DMS114 treated with DMSO at 0.1 percent for 48 hours (cell line): ENCODE measurements around the gene SOX11.

ENCODE experiments used
- DNase-seq: peaks from one replicate; lab custom pipeline; 2025; ENCODE audit not compliant: unreplicated experiment; lab: John Stamatoyannopoulos, UW

The SOX11 gene

DNA sequence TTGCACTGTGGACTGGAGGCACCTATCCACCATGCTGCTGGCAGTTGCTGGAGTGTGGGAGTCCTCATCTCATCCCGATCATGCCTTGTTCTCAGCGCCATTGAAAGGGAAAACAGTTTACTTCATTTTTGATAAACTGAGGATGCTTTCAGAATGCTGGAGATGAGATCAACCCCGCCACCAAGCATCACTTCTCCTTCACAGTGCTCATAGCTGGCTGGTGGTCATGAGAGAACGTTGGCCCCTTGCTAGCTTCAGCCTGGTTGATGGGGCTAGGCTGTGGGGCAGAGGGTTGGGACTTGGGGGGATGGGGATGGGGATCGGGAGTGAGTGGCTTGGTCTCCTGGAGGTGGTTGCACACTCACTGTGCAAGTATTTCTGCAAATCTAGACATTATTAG is 30.1 kb downstream of the SOX11 start:
- DNase-seq, result no peak

DNA sequence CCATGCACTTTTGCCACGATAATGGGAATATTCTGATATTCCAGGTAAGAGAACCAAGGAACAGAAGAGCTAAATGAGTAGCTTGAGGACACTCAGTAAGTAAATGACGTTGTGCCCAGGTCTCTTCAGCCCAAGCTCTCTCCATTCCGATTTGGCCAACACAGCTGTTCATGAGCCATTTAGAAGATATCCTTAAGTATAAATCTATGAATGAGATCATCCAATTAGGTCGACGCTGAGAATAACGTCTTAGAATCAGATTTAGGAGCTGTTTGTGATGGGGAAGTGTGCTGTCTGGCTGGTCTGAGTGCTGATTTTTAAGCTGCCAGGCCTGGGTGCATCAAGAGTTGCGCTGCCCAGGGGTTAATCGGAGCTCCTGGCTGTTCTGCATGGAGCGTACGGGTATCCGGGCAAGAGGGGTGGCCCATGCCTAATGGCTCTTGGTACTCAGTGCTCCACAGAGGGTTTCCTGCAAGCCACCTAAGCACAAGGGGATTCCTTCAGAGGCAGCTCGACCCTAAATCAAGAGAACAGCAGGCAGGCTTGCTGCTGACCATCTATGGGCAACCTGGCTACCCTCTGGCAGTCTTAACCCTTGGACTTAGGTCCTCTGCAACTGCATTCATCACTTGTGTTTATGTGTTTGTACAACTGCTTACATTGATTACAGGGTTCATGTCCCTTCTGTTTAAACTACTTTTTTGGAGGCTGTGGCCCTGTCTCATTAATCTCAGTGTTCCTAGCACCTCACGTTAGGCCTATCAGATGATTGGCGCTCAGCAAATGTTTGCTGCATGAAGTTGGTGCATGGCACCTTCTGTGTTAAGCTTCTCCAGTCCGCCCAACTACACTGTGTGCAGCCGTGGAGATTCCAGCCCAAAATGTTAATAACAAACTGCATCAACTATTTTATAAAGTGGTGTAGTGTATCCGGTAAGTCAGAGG is 31.9 kb downstream of the SOX11 start:
- DNase-seq, result no peak

DNA sequence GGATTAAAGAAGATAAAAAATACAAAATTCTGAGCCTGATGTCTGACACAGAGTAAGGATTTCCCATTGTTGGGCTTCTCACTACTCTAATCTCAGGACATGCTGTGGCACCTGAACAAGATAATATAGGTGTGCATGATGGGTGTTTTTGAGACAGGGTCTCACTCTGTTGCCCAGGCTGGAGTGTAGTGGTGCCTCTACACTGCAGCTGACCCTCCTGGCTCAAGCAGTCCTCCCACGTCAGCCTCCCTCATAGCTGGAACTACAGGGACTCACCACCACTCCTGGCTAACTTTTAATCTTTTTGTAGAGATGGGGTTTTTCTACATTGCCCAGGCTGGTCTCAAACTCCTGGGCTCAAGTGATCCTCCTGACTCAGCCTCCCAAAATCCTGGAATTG is 32.9 kb downstream of the SOX11 start:
- no peak for DNase-seq

GRCh38 chr2:5725794-5726463 is 33.7 kb downstream of the SOX11 start:
- no peak for DNase-seq

DNA sequence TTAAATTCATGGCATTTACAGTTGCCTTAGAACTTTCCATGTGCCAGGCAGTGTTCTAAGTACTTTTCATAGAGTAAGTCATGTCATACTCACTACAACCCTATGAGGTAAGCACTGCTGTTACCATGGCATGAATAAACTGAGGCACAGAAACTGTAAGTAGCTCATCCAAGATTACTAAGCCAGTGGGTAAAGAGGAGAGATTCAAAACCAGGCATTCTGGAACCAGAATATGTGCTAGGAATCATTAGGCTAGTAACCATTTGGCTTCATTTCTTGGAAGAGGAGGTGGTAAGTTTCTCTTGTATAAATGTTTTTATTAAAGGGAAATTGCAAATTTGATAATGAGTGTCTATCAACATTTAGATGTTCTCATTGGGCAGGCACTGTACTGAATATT is 35.1 kb downstream of the SOX11 start:
- DNase-seq, result no peak

GRCh38 chr2:5729416-5729815 is 37.2 kb downstream of the SOX11 start:
- no peak for DNase-seq

GRCh38 chr2:5730386-5730785 is 38.2 kb downstream of the SOX11 start:
- DNase-seq, result no peak

- no peak for DNase-seq
Observed at GRCh38 chr2:5734859-5735520, 42.8 kb downstream of the SOX11 start.

GRCh38 chr2:5735521-5735861 is 43.3 kb downstream of the SOX11 start:
- no peak for DNase-seq

DNA sequence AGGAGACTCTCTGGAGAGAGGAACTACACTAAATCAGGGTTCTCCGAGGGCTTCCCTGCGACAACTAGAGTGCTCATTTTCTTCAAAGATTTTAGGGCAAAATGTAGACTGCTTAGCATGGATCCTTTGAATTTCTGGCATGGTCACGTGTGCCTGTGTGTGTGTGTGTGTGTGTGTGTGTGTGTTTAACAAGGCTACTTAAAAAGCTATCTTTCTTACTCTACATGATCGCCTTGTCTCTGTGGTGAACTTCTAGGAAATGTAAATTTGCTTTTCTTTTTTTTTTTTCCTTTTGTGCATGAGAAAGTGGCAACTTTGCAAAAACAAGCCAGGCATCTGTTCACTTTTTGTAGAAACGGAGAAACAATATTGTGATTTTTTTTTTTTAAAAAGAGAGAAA is 43.9 kb downstream of the SOX11 start:
- no peak for DNase-seq

DNA sequence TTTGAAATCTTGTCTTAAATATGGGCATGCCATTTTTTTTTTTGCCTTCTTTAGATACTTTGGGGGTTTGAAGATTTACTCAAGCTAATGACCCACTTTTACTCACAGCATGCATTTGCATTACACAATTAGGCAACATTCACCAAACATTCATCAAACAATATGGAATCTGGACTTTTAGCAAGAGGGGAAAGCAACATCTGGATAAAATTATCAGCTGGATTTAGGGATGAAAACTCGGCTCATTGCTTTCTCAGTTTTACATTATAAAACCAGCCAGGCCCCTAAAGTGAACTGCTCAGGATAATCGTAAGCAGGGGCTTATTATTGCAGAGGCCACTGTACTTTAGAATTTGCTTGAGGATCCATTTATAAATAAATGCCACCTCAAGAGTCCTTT is 44.7 kb downstream of the SOX11 start:
- no peak for DNase-seq

DNA sequence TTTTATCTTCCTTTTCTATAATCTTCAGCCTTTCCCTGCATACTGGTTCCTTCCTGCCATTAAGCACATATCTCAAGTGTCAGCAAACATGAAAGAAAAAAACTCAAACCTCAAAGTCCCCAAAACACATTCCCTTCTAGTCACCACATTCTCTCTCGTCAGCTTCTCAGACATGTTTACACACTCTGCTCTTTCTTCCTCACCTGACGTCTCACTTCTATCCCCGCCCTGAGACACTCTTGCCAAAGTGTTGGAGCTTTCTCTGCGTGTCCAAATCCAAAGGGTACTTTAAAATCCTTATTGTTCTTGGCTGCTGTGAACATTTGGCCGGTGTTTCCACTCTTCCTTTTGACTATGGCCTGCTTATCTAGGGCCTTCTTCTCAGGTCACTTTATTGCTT is 47.9 kb downstream of the SOX11 start:
- no peak for DNase-seq

DNA sequence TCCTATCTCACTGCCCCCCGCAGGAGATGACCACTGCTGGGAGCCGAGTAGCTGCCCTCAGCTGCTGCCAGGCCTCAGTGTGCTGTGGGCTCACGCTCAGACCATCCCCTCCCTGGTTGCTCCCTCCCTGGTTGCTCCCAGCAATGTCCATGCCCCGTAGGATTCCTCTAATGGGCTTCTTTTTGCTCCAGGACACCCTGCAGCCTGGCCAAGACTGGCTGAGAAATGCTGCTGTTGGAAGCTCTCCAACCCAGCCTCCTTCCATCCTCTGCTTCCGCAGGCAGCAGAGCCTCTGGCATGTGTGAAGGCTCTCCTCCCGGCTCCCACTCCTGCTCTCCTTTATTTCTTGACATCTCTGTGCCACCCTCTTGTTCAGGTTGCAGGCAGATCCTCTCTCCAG is 48.6 kb downstream of the SOX11 start:
- DNase-seq, result no peak

DNA sequence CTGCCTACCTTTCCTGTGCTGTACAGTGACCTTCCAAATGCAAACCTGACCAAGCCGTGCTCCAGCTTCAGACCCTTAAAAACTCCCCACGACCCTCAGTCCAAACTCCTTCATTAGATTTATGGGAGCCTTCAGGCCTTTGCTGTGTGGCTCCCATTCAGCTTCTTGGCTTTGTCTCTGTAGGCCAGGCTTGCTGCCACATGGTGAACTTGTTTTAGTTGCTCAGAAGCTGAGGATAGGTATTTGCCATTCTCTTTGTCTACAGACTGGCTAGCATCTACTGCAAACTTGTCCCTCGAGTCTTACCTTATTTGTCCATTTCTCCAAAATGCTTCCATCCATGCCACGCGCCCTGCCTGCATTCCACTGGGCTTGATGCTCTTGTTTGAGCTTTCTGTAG is 49.1 kb downstream of the SOX11 start:
- no peak for DNase-seq

DNA sequence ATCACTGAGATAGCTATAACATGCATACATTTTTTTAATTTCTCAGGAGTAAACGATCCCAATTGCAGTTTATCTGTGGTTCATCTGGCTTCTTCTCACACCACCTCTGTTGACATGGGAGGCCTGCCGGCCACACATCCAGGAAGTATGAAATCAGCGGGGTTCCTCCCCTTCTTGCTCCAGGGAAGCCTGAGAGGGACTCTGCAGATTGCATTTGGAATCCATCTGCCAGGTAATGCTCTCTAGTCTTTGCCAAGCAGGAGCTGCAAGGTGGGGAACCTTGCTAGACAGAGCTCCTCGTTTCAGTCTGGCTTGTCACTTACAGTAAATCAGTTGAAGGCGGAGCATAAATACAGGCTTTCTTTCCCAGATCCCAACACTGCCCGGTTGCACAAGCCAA is 49.9 kb downstream of the SOX11 start:
- DNase-seq, result no peak

DNA sequence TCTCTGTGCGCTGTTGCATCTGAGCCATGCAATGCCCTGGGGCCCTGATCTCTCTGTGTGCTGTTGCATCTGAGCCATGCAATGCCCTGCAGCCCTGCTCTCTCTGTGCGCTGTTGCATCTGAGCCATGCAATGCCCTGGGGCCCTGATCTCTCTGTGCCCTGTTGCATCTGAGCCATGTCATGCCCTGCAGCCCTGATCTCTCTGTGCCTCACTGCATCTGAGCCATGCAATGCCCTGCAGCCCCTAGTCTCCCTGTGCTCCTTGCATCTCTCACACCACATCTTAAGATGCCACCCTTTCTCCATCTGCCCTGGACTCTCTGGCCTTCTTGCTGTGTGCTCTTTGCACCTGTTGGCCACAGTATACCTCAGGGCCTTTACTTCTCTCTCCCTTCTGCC is 56.2 kb downstream of the SOX11 start:
- DNase-seq, result no peak

DNA sequence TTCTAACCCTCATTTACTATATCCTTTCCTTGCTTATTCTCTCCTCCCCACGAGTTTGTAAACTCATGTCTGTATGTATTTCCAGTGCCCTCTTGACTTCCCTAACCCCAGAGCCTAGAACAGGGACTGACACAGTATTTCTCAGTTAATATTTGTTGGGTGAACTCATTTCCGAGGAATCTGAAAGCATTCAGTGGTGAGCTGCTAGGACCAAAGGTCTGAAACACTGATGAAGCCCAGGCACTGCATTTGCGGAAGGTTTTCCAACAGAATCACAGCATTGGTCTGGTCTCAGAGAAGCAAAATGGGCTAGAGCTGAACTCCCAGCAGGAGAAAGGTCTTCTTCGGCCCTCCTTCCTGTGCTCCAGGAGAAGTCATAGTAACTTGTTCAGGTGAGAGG is 56.8 kb downstream of the SOX11 start:
- DNase-seq, result no peak

DNA sequence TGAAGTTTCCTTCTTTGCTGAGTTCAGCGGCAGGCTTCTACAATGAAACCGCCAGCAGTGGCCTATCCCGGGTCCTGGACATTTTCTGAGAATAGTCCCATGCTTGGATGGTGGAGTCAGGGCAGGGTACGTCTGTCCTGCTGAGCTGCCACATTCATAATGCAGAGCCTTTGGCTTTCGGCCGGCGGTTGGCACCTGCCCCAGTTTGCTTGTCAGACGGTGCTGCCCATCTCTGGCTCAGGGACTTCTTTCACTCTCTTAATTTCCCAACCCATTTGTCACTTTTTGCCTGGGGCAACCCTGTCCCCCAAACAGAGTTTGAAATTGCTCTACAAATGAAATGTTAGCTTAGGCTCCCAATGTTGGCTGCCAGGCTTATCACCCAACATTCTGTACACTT is 57.2 kb downstream of the SOX11 start:
- DNase-seq, result no peak
